GM12875 (cell line): ENCODE measurements around the gene PXK.
A peak's percentile ranks its signal among the peaks of the same experiment; 100 is the strongest.

ENCODE experiments used
- H3K4me3 ChIP-seq: one replicate; pipeline ENCODE4 v1.5.1; 2011; ENCODE audit warnings: low read depth, low read length, control low read depth
- TF ChIP-seq, protein P1 (sequence below): IDR thresholded peaks from 2 replicates; pipeline ENCODE4 v1.5.1; 2011; ENCODE audit warnings: low read depth, mild to moderate bottlenecking, control low read depth, inconsistent platforms, low read length, moderate library complexity, borderline replicate concordance; ENCODE audit not compliant: insufficient read depth

PXK gene

DNA sequence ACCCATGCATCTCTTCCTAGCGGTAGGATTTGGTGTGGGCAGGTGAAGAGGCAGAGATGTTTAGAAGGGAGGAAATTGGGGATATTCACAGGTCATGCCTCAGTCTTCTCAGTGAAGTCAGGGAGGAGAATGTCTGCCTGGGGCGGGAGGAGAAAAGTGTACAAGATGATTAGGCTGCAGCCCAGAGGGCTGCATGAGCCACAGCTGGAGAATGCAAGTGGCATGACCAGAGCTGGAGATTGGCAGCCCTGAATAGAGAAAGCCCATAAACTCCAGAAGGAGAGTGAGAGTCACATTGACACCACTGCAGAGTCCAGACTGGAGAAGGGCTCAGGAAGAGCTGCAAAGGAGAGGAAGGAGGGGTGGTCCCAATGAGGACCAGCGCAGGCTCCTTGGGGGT lies 78.3 kb downstream of the PXK start:
- TF ChIP-seq, protein P1, sequence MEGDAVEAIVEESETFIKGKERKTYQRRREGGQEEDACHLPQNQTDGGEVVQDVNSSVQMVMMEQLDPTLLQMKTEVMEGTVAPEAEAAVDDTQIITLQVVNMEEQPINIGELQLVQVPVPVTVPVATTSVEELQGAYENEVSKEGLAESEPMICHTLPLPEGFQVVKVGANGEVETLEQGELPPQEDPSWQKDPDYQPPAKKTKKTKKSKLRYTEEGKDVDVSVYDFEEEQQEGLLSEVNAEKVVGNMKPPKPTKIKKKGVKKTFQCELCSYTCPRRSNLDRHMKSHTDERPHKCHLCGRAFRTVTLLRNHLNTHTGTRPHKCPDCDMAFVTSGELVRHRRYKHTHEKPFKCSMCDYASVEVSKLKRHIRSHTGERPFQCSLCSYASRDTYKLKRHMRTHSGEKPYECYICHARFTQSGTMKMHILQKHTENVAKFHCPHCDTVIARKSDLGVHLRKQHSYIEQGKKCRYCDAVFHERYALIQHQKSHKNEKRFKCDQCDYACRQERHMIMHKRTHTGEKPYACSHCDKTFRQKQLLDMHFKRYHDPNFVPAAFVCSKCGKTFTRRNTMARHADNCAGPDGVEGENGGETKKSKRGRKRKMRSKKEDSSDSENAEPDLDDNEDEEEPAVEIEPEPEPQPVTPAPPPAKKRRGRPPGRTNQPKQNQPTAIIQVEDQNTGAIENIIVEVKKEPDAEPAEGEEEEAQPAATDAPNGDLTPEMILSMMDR = no peak
- no peak overlapping the region for H3K4me3 ChIP-seq

DNA sequence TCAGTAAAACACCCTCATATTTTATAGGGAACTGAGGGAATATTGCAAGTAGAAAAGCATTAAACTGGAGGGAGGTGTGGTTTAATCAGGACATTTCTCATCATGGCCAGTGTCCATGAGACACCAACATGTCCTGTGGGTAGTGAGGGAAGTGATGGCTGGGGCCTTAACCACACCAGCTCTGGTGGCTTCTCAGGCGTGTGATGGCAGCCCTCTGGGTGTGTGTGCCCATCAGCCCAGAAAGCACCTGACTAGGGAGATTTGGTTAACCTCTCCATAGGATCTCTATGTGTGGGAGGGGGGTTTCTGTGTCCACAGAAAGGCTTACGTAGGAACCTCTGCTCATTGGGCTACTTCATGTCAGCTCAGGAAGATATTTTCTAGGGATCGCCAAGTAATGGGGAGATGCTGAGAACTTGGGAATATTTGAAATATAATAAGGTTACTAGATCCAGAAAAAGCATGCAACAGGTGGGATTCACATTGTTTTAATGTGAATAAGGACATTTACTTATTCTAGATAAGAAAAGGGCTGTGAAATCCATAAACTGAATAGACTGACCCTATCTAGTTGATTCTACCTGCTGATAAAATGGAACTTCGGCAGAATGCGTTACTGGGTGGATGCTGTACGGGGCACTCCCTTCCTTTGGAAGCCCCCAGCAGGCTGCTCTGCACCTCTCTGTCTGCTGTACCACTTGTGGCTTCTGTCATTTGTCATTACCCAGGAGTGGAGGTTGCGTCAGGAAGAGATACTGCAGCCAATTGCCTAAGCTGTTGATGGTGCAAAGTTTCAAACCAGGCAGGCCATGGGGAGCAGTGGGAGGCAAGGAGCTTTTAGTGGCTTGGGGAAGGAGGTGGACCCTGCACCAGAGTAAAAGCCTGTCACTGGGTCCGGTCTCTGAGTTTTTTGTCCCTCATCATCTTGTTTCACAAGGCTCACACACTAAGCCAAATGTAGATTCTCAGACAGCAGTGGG lies 79.4 kb downstream of the PXK start:
- TF ChIP-seq, protein P1 = no peak
- H3K4me3 ChIP-seq = no peak overlapping the region

DNA sequence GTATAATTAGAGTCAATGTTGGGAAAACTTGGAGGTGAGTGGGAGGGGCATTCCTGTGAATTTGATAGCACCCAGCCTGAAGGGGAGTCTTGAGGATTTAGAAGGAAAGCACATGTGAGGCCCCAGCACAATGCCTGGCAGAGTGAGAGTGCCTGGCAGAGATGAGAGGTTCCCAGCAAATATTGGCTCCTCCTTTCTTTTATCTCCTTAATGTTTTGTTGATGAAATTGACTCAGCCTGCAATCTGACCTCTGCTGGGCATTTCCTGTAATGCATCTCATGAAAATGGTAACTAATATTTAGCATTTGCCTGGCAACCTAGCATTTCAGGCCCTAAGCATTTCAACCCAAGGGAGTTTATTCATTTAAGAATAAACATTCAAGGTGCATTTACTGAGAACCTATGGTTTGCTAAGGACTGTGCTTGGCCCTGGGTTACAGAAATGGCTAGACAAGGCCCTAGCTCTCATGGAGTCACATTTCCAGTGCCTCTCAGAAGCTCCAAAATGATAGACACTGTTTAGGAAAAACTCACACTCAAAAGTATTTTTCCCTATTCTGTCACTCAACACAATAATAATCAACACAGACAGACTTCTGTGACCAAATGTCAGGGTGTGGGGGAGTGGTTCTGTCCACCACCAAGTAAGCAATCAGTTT lies 82.0 kb downstream of the PXK start:
- no peak overlapping the region for H3K4me3 ChIP-seq
- TF ChIP-seq, protein P1 = peak; percentile 53

DNA sequence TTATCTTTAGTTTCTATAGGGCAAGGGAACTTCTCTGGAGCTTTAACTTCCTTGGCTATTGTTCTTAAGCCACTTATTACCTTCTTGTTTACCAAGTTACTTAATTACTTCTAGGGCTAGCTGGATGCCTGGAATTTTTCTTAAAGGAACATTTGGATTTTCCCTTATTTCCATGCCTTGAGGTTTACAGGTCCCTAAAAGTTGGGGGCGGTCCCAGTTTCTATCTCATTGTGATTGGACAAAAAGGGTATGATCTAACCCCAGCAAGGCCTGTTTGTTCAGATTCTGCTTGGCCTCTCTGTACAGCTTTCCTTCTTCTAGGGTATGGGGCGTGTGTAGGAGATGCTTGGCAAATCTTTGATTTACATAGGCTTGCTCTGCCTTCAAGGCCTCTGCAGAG lies 83.5 kb downstream of the PXK start:
- H3K4me3 ChIP-seq = no peak overlapping the region
- TF ChIP-seq, protein P1 = no peak

DNA sequence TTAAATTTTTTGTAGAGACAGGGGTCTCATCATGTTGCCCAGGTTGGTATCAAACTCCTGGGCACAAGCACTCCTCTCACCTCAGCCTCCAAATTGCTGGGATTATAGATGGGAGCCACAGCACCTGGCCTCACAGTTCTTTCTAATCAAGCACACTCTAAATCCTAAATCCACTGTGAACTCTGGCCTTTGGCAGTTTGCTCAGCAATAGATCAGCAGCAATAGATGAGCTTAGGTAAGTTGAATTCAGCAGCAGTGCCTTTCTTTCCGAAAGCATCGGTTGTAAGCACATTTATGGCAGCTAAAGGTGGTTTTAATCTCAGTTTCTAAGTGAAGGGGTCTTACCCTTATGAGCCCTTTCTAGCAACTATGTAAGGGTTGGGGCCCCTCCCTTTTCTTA lies 84.4 kb downstream of the PXK start:
- TF ChIP-seq, protein P1 = no peak
- no peak overlapping the region for H3K4me3 ChIP-seq

DNA sequence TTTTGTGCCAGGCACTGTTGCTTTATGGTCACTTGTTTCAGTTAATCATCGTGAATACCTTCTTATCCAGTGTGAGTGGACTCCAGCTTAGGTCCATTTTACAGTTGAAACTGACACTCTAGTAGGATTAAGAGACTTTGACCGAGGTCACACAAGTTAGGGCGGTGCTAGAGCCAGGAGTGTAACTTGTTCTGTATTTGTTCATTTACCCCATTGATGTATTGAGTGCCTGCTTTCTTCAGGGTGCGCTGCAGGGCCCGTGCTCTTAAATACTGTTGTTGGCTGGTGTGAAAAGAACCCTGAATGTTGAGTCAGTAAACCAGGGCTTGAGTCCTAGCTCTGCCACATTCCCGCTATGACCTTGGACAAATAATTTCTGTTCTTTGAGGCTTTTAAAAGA lies 85.5 kb downstream of the PXK start:
- no peak overlapping the region for H3K4me3 ChIP-seq
- TF ChIP-seq, protein P1 = no peak
